ENCODE results near the gene ABITRAM. TPM values are rescaled to one million over a fixed set of nuclear protein-coding genes. Genes with fewer than 3 reads are reported as not detected.

The ABITRAM gene
- total and polyA plus RNA-seq, 2 donors (not counting 3 experiments of a cell fraction or from before 2014, with no cell fraction given): 8.8 to 10.6 TPM

DNA sequence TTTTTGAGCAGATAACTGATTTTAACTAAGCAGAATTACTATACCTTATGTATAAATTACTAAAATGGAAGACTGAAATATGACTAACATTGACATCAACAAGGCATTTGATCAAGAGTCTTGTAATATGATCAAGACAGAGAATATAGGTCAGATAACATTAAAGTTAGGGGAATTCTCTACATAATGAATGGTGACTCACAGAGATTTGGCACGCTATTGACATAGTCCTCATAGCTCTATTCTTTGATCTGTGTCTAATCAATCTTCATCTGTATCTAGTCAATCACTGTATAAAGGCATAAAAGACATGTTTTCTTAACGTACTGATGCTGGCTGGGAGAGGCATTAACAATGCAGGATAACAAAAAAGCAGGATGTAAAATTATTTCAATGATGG lies 17.4 kb downstream of the ABITRAM start:
- POLR2A ChIA-PET: interaction anchor here (0.6 kb wide), 1 partner anchor 202 kb away, joined by 5 read pairs; no protein-coding TSS in a partner anchor
- H3K36me3 ChIP-seq (ENCODE audit: control insufficient read depth in 2 of 2, extremely low read depth in 1 of 2, insufficient read depth in 2 of 2, low read length in 2 of 2): peaks cover 0 to 2% of the 10 kb centered on the region in 2 experiments
- no peaks in the 10 kb centered on the region for H3K9me3 ChIP-seq (replicated peaks; ENCODE audit: control insufficient read depth, insufficient read depth, low read length)
- no peaks in the 10 kb centered on the region for H3K27me3 ChIP-seq (ENCODE audit: control insufficient read depth in 2 of 2, insufficient read depth in 2 of 2, low read length in 2 of 2)
- peak overlapping the region; percentile 10 for H3K27ac ChIP-seq (ENCODE audit: insufficient read depth, low read depth, low read length)
- TF ChIP-seq EZH2 (IDR thresholded peaks at IDR 0.05; ENCODE audit: borderline replicate concordance, low read depth, low read length, severe bottlenecking) (no peak), FOS (IDR thresholded peaks at IDR 0.05; ENCODE audit: borderline replicate concordance, insufficient read depth, low read length) (no peak), MYC (IDR thresholded peaks at IDR 0.05; ENCODE audit: low read depth, low read length) (no peak), GATA2 (IDR thresholded peaks at IDR 0.05; ENCODE audit: insufficient read depth, insufficient read length, low read depth, low read length) (no peak), POLR2A (IDR thresholded peaks at IDR 0.05; ENCODE audit: low read depth, low read length) (no peak), POLR2AphosphoS5 (IDR thresholded peaks at IDR 0.05; ENCODE audit: insufficient read depth, low read depth, low read length) (no peak), JUN (IDR thresholded peaks at IDR 0.05; ENCODE audit: borderline replicate concordance, insufficient read depth, insufficient read length, low read depth) (no peak)
- TF ChIP-seq, protein P1, sequence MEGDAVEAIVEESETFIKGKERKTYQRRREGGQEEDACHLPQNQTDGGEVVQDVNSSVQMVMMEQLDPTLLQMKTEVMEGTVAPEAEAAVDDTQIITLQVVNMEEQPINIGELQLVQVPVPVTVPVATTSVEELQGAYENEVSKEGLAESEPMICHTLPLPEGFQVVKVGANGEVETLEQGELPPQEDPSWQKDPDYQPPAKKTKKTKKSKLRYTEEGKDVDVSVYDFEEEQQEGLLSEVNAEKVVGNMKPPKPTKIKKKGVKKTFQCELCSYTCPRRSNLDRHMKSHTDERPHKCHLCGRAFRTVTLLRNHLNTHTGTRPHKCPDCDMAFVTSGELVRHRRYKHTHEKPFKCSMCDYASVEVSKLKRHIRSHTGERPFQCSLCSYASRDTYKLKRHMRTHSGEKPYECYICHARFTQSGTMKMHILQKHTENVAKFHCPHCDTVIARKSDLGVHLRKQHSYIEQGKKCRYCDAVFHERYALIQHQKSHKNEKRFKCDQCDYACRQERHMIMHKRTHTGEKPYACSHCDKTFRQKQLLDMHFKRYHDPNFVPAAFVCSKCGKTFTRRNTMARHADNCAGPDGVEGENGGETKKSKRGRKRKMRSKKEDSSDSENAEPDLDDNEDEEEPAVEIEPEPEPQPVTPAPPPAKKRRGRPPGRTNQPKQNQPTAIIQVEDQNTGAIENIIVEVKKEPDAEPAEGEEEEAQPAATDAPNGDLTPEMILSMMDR (IDR thresholded peaks at IDR 0.05; ENCODE audit: extremely low read depth in 1 of 2, insufficient read depth in 1 of 2, low read depth in 1 of 2, low read length in 2 of 2): no peak
- TF ChIP-seq, protein P2, sequence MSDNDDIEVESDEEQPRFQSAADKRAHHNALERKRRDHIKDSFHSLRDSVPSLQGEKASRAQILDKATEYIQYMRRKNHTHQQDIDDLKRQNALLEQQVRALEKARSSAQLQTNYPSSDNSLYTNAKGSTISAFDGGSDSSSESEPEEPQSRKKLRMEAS (IDR thresholded peaks at IDR 0.05; ENCODE audit: insufficient read depth, insufficient read length): no peak
- peaks cover 20% of the 10 kb centered on the region for H3K4me1 ChIP-seq (ENCODE audit: control insufficient read depth, extremely low read depth, insufficient read depth, low read length)
- intact Hi-C loops (cut with micrococcal nuclease) (loop anchor here (2.0 to 5.0 kb wide), 2 partner anchors 61 to 189 kb away; partner anchors contain the start of gene CTNNAL1), dilution Hi-C loops (cut with MboI; ENCODE audit: extremely low pct_ligation_motif_present, low sequenced_read_pairs) (no loop called here)
- no peaks in the 10 kb centered on the region for H3K9me1 ChIP-seq (replicated peaks; ENCODE audit: control insufficient read depth, extremely low read depth, insufficient read depth, low read length)
- DNase-seq (ENCODE audit: low read depth, low spot score): peak; percentile 47
- no peak overlapping the region for H2AFZ ChIP-seq (ENCODE audit: low read depth, low read length)
- H3K79me2 ChIP-seq (ENCODE audit: control insufficient read depth, insufficient read depth, low read length): no peaks in the 10 kb centered on the region
- H3K9ac ChIP-seq (replicated peaks; ENCODE audit: extremely low read depth, insufficient read depth, low read length): no peak overlapping the region
- CTCF ChIA-PET: interaction anchor here (0.7 to 2.0 kb wide), 5 partner anchors 10 to 299 kb away, joined by 3 to 11 read pairs (median 4); no protein-coding TSS in a partner anchor
- H4K20me1 ChIP-seq (replicated peaks; ENCODE audit: control insufficient read depth, extremely low read depth, insufficient read depth, low read length): no peaks in the 10 kb centered on the region
- no peak overlapping the region for H3K4me3 ChIP-seq (replicated peaks in 1 of 3; ENCODE audit: insufficient read depth in 1 of 3, low read depth in 1 of 3, low read length in 3 of 3)
- BruUV-seq (replicated peaks): no TSS peak
- H3K4me2 ChIP-seq (ENCODE audit: insufficient read depth, low read length): no peak overlapping the region
- no peak for FAIRE-seq
